GM19438 (cell line): ENCODE data around the gene TREX2.

ENCODE experiments used
- ATAC-seq: cut with Tn5 transposase; IDR thresholded peaks from one replicate; pipeline ENCODE4 v1.9.1; 2021; ENCODE audit warnings: low read depth; ENCODE audit not compliant: unreplicated experiment

Gene TREX2

GRCh38 chrX:153476666-153477363 lies 31.0 kb upstream of the TREX2 start:
- ATAC-seq = no peak

- ATAC-seq = no peak
These were observed 30.0 kb upstream of the TREX2 start for GRCh38 chrX:153475751-153476281.

- no peak for ATAC-seq
These were observed 29.4 kb upstream of the TREX2 start for GRCh38 chrX:153475271-153475670.

GRCh38 chrX:153474718-153475117 lies 28.9 kb upstream of the TREX2 start:
- no peak for ATAC-seq

- no peak for ATAC-seq
These were observed 28.4 kb upstream of the TREX2 start for GRCh38 chrX:153474266-153474665.

DNA sequence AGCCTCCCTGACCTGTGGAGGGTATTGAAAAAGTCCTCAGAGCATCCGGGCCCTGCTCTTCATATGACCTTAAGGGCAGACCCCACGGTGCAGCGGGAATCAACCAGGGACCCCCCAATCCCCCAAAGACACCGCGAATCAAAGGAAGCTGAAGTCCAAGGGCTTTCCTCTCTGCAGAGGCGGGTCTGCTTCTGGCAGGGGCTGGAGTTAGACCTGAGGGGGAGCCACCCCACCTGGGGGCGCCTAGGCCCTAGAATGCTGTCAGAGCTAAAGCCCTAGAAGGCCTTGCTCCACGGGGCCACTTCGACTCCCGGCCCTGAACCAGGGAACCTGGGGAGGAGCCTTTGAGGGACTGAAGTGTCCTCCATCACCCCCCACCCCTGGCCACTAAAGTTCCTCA lies 27.3 kb upstream of the TREX2 start:
- ATAC-seq = no peak

- no peak for ATAC-seq
These were observed 25.9 kb upstream of the TREX2 start for GRCh38 chrX:153471663-153472280.

- peak; percentile 78 for ATAC-seq
These were observed 24.8 kb upstream of the TREX2 start, which contains the start of gene HAUS7 for GRCh38 chrX:153470411-153471363. TSS of gene HAUS7 (minus strand) at chrX:153470576. CDS start at chrX:153470557, 19 bp downstream.

DNA sequence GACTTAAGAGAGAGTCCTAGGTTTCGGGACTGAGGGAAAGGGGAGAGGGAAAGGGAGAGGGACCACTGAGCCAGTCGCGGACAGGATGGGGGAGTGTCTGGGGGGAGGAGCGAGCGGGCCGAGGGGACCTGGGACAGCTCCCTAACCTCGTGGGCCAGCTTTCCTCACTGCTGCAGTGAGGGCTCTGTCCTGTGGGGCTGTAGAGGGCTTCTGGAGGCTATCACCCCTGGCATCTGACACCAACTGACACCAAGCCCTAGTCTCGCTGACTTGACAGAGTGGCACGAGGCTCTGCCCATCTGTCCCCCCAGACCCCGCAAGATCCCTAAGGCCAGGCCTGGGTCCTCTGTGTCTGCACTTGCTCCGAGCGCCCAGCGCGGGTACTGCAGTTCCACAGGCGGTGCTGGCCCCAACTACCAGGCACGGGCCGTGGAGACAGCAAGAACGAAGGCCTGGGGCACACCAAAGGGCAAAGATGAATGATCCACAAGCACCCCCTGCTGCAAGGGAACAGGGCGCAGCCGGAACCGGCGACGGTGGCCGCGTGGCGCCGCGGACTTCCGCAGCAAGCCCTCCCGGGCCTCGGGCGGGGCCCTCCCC lies 24.1 kb upstream of the TREX2 start:
- ATAC-seq = peak; percentile 42

DNA sequence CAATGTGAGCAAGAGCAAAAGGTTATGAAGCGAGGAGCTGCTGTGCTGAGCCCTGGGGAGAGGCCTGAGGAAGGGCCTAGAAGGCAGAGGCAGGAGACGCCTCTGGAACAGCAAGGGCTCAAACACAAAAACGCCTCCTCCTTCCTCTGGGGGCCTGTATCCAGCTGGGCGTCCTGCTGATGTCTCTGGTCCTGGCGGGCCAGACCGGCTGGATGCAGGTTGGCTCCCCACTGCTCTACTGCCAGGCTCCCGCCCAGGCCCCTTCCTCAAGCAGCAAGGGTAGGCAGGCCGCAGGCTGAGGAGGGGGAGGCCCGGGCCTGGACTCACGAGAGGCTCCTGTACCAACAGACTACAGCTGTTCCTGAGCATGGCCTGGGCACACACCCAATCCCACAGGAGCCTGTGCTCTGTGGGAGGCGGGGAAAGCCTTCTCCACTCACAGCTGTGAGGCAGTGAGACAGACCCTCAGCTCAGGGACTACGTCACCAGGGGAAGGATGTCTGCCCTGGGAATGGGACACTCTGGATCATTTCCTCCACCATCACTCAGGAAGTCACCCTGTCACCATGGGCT lies 22.2 kb upstream of the TREX2 start:
- no peak for ATAC-seq

GRCh38 chrX:153465691-153466380 lies 20.0 kb upstream of the TREX2 start:
- ATAC-seq = no peak

DNA sequence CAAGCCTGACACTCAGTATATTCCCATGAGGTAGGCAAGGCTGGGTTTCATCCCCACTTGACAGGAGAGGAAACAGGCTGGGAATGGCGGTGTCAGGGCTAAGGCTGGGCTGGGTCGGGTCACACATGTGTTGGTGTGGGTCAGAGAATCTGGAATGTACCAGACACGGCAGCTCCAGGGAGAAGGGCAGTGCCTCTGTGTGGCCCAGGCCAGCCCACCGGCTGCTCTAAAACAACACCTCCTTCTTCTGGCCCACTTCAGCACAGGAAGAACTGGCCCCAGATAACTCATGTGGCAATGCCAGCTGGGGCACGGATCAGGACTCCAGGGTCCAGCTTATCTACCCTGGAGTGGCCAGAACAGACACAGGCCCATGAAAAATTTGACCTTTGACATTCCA lies 18.3 kb upstream of the TREX2 start:
- ATAC-seq = no peak

DNA sequence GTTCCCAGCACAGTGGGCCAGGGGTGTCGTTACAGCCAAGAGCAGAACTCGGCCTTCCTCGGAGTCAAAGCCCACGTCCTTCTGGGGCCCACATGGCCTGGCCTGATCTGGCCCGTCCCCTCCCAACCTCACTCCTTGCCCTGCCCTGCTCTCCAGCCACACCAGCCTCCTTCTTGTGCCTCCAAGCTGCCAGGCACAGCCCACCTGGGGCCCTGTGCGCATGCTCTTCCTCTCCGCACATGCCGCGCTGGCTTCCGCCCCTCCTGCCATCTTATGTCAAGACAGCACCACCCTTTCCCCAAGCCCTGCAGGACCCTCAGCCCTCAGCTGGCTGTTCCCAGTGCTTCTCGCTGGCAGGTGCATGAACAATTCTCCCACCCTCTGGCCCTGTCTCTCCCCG lies 17.7 kb upstream of the TREX2 start:
- ATAC-seq = no peak

DNA sequence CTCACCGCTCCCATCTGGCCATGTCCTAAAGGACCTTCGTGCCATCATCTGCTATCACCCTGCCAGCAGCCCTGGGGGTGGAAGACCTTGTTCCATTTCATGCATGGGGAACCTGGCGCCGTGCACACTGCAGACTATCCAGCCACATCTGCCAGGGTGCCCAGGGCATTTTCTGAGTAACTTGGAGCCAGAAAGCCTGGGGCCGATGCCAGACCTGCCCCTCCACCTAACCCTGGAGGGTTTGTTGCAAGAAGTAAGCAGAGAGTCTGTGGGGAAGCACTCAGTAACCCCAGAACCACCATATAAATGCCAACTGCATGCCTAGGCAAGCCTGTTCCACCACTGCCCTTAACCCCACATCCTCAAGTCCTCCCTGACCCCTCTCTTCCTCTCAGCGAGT lies 17.2 kb upstream of the TREX2 start:
- no peak for ATAC-seq

- ATAC-seq = no peak
These were observed 16.4 kb upstream of the TREX2 start for GRCh38 chrX:153462291-153462690.

- ATAC-seq = no peak
These were observed 15.0 kb upstream of the TREX2 start for GRCh38 chrX:153460826-153461225.

- no peak for ATAC-seq
These were observed 14.1 kb upstream of the TREX2 start for GRCh38 chrX:153459986-153460385.

- ATAC-seq = no peak
These were observed 12.6 kb upstream of the TREX2 start for GRCh38 chrX:153458476-153458875.

DNA sequence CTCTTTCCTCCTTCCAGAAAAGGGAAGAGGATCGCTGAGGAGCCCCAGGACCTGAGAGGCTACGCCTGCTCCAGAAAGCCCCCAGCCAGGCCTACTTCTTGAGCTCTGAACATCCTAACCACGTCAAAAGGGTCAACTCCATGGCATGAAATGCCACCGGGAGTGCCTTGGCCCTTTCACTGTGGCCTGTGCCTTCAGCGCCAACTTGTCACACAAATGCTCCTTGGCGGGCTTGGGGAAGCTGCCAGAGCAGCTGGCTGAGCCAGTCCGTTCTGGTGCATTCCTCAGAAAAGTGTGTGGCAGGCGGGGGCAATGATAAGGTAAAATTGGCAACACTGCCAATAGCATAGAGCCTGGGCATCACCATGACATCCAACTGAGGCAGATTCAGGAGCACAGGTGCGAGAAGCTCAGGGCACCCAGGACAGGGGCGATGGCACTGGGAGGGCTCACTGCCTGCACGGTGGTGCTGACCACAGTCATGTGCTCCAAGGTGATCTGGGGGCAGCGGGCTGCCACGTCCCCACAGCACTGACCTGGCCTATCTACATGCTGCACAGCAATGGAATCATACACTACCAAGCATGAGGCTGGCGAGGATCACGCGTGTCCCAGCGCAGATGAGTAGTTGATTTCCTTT lies 12.1 kb upstream of the TREX2 start:
- ATAC-seq = no peak
